Naive thymus-derived CD4-positive, alpha-beta T cell (primary cell): ENCODE results near the gene GAPT. TPM values are rescaled to one million over a fixed set of nuclear protein-coding genes. Genes with fewer than 3 reads are reported as not detected.

Experiments used
- ATAC-seq: fragments of 150-1000 bp; cut with Tn5 transposase; 2 replicates; pipeline ENCODE4 v1.10.0; 2021; ENCODE audit warnings: mild to moderate bottlenecking, moderate library complexity
- CTCF ChIA-PET: fragments of 350-600 bp; sonication (Branson Sonifier 250); formaldehyde crosslinking; loops from one replicate; lab custom pipeline; 2021; ENCODE audit warnings: antibody characterized with exemption; lab: Charles Lee
- POLR2A ChIA-PET: fragments of 350-600 bp; sonication (Branson Sonifier 250); formaldehyde crosslinking; loops from one replicate; lab custom pipeline; 2021; ENCODE audit warnings: antibody characterized with exemption, inconsistent platforms; lab: Charles Lee
- DNase-seq, 9 donors: peaks; one replicate each; pipeline versions ENCODE4 v3.0.0 to v3.0.0-alpha.2; 2020 to 2022; ENCODE audit warnings: mixed read lengths in 1 of 9
- H3K27ac ChIP-seq: one replicate; pipeline ENCODE4 v1.7.0; 2013; ENCODE audit warnings: mild to moderate bottlenecking, low read depth, low read length, moderate library complexity
- H3K27me3 ChIP-seq, 2 donors: one replicate each; pipeline ENCODE4 v1.7.0; 2013; ENCODE audit warnings: low read length in 2 of 2, mild to moderate bottlenecking in 2 of 2, moderate library complexity in 2 of 2; ENCODE audit not compliant: control insufficient read depth in 2 of 2, insufficient read depth in 2 of 2
- H3K36me3 ChIP-seq, 3 experiments: 1 replicate in 2 of 3; 2 replicates in 1 of 3; pipeline ENCODE4 v1.7.0; 2013; ENCODE audit warnings: low read length in 3 of 3, mild to moderate bottlenecking in 3 of 3, moderate library complexity in 1 of 3; ENCODE audit not compliant: insufficient read depth in 3 of 3, control insufficient read depth in 2 of 3
- H3K4me1 ChIP-seq, 2 donors: one replicate each; pipeline ENCODE4 v1.7.0; 2013; ENCODE audit warnings: low read length in 2 of 2, mild to moderate bottlenecking in 2 of 2, moderate library complexity in 1 of 2; ENCODE audit not compliant: control insufficient read depth in 2 of 2, insufficient read depth in 2 of 2
- H3K4me3 ChIP-seq: 2 replicates; pipeline ENCODE4 v1.7.0; 2013; ENCODE audit warnings: mild to moderate bottlenecking, low read length
- H3K9me3 ChIP-seq, 3 experiments: 1 replicate in 2 of 3; 2 replicates in 1 of 3; pipeline ENCODE4 v1.7.0; 2013; ENCODE audit warnings: low read length in 3 of 3; ENCODE audit not compliant: control insufficient read depth in 2 of 3
- H3K27ac Mint-ChIP-seq, 9 donors: one replicate each; pipeline ENCODE4 v1.8.0; 2020 to 2022; ENCODE audit warnings: mixed read lengths in 9 of 9, mild to moderate bottlenecking in 8 of 9, moderate library complexity in 5 of 9, inconsistent platforms in 2 of 9
- H3K27me3 Mint-ChIP-seq, 5 donors: one replicate each; pipeline ENCODE4 v1.8.0; 2021 to 2022; ENCODE audit warnings: mixed read lengths in 5 of 5, mild to moderate bottlenecking in 1 of 5
- H3K36me3 Mint-ChIP-seq, 5 donors: one replicate each; pipeline ENCODE4 v1.8.0; 2020 to 2022; ENCODE audit warnings: mixed read lengths in 5 of 5, mild to moderate bottlenecking in 3 of 5, inconsistent platforms in 1 of 5
- H3K4me1 Mint-ChIP-seq, 7 donors: one replicate each; pipeline ENCODE4 v1.8.0; 2020 to 2022; ENCODE audit warnings: mixed read lengths in 7 of 7, mild to moderate bottlenecking in 3 of 7, inconsistent platforms in 1 of 7
- H3K4me3 Mint-ChIP-seq, 10 donors: one replicate each; pipeline ENCODE4 v1.8.0; 2020 to 2022; ENCODE audit warnings: mild to moderate bottlenecking in 10 of 10, mixed read lengths in 10 of 10, moderate library complexity in 6 of 10, inconsistent platforms in 2 of 10
- H3K9me3 Mint-ChIP-seq, 11 donors: one replicate each; pipeline ENCODE4 v1.8.0; 2020 to 2022; ENCODE audit warnings: mixed read lengths in 11 of 11, mild to moderate bottlenecking in 4 of 11, inconsistent platforms in 1 of 11, moderate library complexity in 1 of 11
- intact Hi-C, 2 donors: fragments of 100-400 bp; cut with micrococcal nuclease; formaldehyde crosslinking; loops; one replicate each; pipeline ENCODE4 v1.15.1; 2023
- polyA plus RNA-seq, 2 donors: library from polyadenylated mRNA; unstranded; fragments of 300-500 nt; fragmentation: Illumina TruSeq; gene quantifications; one replicate each; pipeline ENCODE4 v1.2.3, GENCODE V29; 2021
- total RNA-seq, 6 experiments: library from RNA in 5 of 6; stranded (reverse) in 5 of 6; gene quantifications; 1 replicate in 5 of 6; 2 replicates in 1 of 6; pipeline ENCODE4 v1.2.3 and lab custom pipeline; 2021 to 2026

GAPT gene
- total and polyA plus RNA-seq, 7 experiments from 2014 or later = 0.54 to 11.7 (median 0.97) TPM; not detected in 1

DNA sequence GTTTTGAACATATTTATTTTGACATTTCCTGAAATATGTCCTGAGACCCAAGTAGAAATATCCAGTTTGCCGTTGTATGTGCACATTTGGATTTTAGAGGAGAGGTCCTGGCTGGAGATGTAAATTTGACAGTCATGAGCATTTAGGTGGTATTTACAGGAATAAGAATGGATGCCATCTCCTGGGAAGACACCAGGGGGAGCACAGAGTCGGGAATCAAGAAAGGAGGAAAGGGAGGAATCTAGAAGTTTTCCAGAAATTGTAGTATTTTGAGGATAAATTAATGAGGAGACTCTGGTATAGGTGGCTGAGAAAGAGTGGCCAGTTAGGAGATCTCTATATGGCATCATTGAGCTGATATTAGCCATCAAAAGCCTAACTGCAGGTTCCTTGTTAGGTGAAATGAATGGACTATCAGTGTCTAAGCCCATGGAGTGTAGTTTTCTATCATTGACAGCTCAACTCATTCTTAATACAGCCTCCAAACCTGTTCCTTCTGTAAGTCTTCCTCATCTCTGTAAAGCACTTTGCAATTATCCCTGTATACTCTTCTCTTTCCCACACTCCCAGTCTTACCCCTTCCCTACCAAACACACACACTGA is 7.2 kb downstream of the GAPT start:
- ChIA-PET POLR2A (no interaction called here), CTCF (no interaction called here)
- no peak overlapping the region for H3K4me3 ChIP-seq
- intact Hi-C loops = no loop called here
- peaks cover 0 to 3% (median 0%) of the 10 kb centered on the region in 11 donors for H3K9me3 Mint-ChIP-seq
- H3K27ac Mint-ChIP-seq = no peak overlapping the region
- no peaks in the 10 kb centered on the region for H3K9me3 ChIP-seq
- H3K27me3 Mint-ChIP-seq = peaks cover 7 to 36% (median 20%) of the 10 kb centered on the region in 5 donors
- DNase-seq (no peak), ATAC-seq (no peak)
- no peaks in the 10 kb centered on the region for H3K36me3 ChIP-seq
- H3K4me1 ChIP-seq = no peaks in the 10 kb centered on the region
- H3K4me3 Mint-ChIP-seq = no peak overlapping the region
- no peak overlapping the region for H3K27ac ChIP-seq
- H3K27me3 ChIP-seq = no peaks in the 10 kb centered on the region
- no peaks in the 10 kb centered on the region for H3K36me3 Mint-ChIP-seq
- peaks cover 0 to 23% (median 15%) of the 10 kb centered on the region in 7 donors for H3K4me1 Mint-ChIP-seq

DNA sequence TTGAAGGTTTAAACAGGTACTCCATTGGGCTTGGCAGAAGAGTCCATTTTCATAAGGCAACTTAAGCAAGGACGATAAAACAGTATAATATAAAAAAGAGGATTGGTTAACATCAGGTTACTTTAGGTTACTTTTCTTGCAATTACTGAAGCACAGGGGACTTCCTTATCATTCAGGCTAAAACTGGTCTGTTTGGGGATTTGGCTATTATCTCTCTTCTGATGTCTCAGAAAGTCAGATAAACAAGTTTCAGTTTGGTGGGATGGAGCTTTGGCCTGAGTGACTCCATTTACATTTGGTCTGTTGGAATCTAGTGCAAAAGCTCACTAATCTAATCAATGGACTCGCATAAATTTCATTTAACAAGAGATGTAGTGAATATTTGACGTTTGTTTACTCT is 8.0 kb downstream of the GAPT start:
- ChIA-PET CTCF (no interaction called here), POLR2A (no interaction called here)
- Mint-ChIP-seq H3K9me3 (peaks cover 0 to 3% (median 0%) of the 10 kb centered on the region in 11 donors), H3K27ac (no peak overlapping the region), H3K4me3 (no peak overlapping the region), H3K36me3 (no peaks in the 10 kb centered on the region), H3K27me3 (peaks cover 7 to 33% (median 21%) of the 10 kb centered on the region in 5 donors), H3K4me1 (peaks cover 0 to 23% (median 15%) of the 10 kb centered on the region in 7 donors)
- no peak for ATAC-seq
- Histone ChIP-seq H3K4me1 (no peaks in the 10 kb centered on the region), H3K36me3 (no peaks in the 10 kb centered on the region), H3K27ac (no peak overlapping the region), H3K27me3 (no peaks in the 10 kb centered on the region), H3K4me3 (no peak overlapping the region), H3K9me3 (no peaks in the 10 kb centered on the region)
- intact Hi-C loops = no loop called here
- DNase-seq = no peak

DNA sequence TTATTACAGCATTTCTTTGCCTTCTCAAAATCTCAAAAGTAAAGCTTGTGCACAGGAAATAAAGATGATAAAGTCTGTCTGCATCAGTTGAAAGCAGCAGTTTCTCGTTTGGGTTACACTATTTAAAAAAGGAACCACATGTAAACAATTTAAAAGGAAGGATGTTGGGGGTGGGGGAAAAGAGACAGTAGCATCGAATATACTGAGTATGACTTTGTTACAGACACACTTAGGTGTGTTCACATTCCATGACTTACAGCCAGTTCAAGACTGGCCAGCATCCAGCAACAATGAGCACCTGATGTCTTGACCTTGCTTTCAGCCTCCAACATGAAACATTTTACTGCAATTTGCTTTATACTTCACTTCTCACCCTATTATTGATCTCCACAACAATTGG is 8.7 kb downstream of the GAPT start:
- Mint-ChIP-seq H3K36me3 (no peaks in the 10 kb centered on the region), H3K27me3 (peaks cover 12 to 30% (median 22%) of the 10 kb centered on the region in 5 donors), H3K9me3 (peaks cover 0 to 3% (median 0%) of the 10 kb centered on the region in 11 donors), H3K4me1 (peaks cover 0 to 23% (median 15%) of the 10 kb centered on the region in 7 donors), H3K27ac (peak overlapping the region in 3 of 9 donors; percentile 2 to 73 (median 15)), H3K4me3 (peak overlapping the region in 2 of 10 donors; percentile 0 to 36)
- H3K27me3 ChIP-seq = no peaks in the 10 kb centered on the region
- peak in 3 of 9 donors; percentile 7 to 10 (median 9) for DNase-seq
- CTCF ChIA-PET = no interaction called here
- no peaks in the 10 kb centered on the region for H3K36me3 ChIP-seq
- H3K27ac ChIP-seq = no peak overlapping the region
- intact Hi-C loops = no loop called here
- no peak for ATAC-seq
- no peak overlapping the region for H3K4me3 ChIP-seq
- H3K9me3 ChIP-seq = no peaks in the 10 kb centered on the region
- H3K4me1 ChIP-seq = no peaks in the 10 kb centered on the region
- POLR2A ChIA-PET = no interaction called here

DNA sequence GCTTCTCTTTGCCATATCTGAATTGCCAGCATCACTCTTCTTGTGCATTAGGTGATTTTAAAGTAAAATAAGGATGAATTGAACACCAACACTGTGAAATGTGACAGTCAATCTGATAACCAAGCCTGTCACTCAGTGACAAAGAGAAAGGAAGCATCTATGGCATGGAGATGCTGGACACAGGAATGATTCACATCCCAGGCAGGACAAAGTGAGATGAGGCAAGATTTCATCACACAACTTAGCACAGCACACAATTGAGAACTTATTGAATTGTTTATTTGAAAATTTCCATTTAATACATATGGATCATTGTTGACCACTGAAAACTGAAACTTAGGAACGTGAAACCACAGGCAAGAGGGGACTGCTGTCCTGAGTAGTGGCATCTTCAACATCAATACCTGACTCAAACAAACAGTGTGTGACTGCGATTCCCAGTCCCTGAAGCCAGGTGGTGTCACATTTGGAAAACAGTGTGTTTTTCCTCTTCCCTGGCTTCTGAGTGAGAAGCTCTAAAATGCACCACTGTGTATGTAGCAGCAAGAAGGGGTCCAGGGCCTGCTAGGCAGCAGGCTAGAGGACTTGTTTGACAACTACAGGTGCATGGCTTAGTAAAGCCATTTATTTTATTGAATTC is 10.7 kb downstream of the GAPT start:
- peaks cover 14 to 22% (median 22%) of the 10 kb centered on the region in 5 donors for H3K27me3 Mint-ChIP-seq
- ChIA-PET CTCF (no interaction called here), POLR2A (no interaction called here)
- H3K9me3 Mint-ChIP-seq = peaks cover 0 to 1% (median 0%) of the 10 kb centered on the region in 11 donors
- peaks cover 0 to 23% (median 15%) of the 10 kb centered on the region in 7 donors for H3K4me1 Mint-ChIP-seq
- Histone ChIP-seq H3K4me1 (no peaks in the 10 kb centered on the region), H3K27me3 (no peaks in the 10 kb centered on the region), H3K27ac (no peak overlapping the region), H3K36me3 (no peaks in the 10 kb centered on the region), H3K4me3 (no peak overlapping the region), H3K9me3 (no peaks in the 10 kb centered on the region)
- ATAC-seq (no peak), DNase-seq (no peak)
- intact Hi-C loops = no loop called here
- H3K4me3 Mint-ChIP-seq = no peak overlapping the region
- H3K27ac Mint-ChIP-seq = no peak overlapping the region
- no peaks in the 10 kb centered on the region for H3K36me3 Mint-ChIP-seq

DNA sequence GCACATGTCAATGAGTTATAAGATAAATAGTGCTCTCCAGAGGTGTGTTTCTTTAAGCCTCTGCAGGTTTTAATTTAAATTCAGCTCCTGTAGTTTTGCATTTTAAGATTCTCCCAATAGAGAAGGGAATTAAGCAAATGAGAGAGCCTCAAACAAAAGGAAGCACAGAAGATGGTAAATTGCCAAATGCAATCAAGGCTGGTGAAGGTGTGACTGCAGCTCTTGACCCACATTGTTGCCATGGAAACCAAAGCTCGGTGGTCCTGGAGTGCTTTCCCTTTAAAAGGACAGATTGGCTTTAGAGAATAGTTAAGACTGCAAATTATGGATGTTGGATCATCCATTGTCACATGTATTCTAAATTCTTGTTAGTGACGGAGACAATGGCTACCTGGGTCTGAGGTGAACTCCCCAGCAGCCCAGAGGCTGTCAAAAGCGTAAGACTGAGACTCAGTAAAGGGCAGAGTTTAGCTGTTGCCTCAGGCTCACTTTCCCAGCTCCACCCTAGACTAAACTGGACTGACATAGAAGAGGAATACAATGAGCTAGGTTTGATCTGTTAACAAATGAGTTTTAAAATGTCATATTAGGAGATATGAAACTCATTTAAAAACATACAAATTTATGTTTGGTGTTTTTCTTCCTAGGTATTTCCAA is 12.3 kb downstream of the GAPT start:
- no peaks in the 10 kb centered on the region for H3K4me1 ChIP-seq
- H3K4me3 Mint-ChIP-seq = no peak overlapping the region
- intact Hi-C loops = no loop called here

DNA sequence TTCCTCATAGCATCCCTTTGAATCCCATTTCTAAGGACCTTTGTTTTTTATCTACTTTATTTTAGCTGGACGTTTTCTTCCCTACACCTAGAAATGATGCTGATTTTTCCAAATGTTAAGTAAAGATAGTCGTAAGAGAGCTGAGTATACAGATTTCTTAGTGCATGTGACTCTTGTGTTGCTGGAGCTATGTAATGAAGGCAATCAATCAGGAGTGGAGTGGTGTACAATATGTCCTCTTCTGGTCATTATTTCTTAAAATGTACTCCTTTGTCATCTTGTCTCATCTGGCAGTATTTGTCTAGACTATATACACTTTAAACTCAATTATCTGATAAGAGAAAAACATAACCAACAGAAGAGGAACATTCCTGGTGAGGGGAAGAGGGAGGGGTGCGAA is 13.5 kb downstream of the GAPT start:
- intact Hi-C loops = no loop called here
- CTCF ChIA-PET = no interaction called here

More for the DNA sequence above, 12.3 kb downstream of the GAPT start:
- H3K9me3 ChIP-seq = no peaks in the 10 kb centered on the region
- peaks cover 16 to 23% (median 20%) of the 10 kb centered on the region in 5 donors for H3K27me3 Mint-ChIP-seq
- CTCF ChIA-PET = no interaction called here
- H3K9me3 Mint-ChIP-seq = peaks cover 0 to 1% (median 0%) of the 10 kb centered on the region in 11 donors
- peaks cover 0 to 23% (median 15%) of the 10 kb centered on the region in 7 donors for H3K4me1 Mint-ChIP-seq
- H3K4me3 ChIP-seq = no peak overlapping the region
- no peak overlapping the region for H3K27ac ChIP-seq
- ATAC-seq (no peak), DNase-seq (no peak)
- no peaks in the 10 kb centered on the region for H3K27me3 ChIP-seq
- POLR2A ChIA-PET = no interaction called here
- no peaks in the 10 kb centered on the region for H3K36me3 Mint-ChIP-seq
- H3K27ac Mint-ChIP-seq = no peak overlapping the region
- H3K36me3 ChIP-seq = no peaks in the 10 kb centered on the region

More for the DNA sequence above, 13.5 kb downstream of the GAPT start:
- H3K36me3 ChIP-seq = no peaks in the 10 kb centered on the region
- peaks cover 0 to 1% (median 0%) of the 10 kb centered on the region in 11 donors for H3K9me3 Mint-ChIP-seq
- no peak overlapping the region for H3K27ac Mint-ChIP-seq
- H3K9me3 ChIP-seq = no peaks in the 10 kb centered on the region
- H3K27me3 Mint-ChIP-seq = peaks cover 15 to 32% (median 20%) of the 10 kb centered on the region in 5 donors
- H3K36me3 Mint-ChIP-seq = no peaks in the 10 kb centered on the region
- ATAC-seq (no peak), DNase-seq (no peak)
- H3K4me1 ChIP-seq = no peaks in the 10 kb centered on the region
- peaks cover 0 to 14% (median 9%) of the 10 kb centered on the region in 7 donors for H3K4me1 Mint-ChIP-seq
- no peak overlapping the region for H3K4me3 Mint-ChIP-seq
- no peaks in the 10 kb centered on the region for H3K27me3 ChIP-seq
- H3K27ac ChIP-seq = no peak overlapping the region
- POLR2A ChIA-PET = no interaction called here
- no peak overlapping the region for H3K4me3 ChIP-seq
